Endothelial cell of umbilical vein (primary cell): ENCODE data around the gene UBE2D3. TPM values are rescaled to one million over a fixed set of nuclear protein-coding genes. Genes with fewer than 3 reads are reported as not detected.

Experiments
- BruUV-seq: library from RNA; stranded (reverse); fragments of 400-500 nt; replicated peaks from 2 replicates; lab custom pipeline; 2021; lab: Mats Ljungman, UMichigan
- CTCF ChIA-PET: fragments of 300-600, 350-600 bp; sonication (Branson Sonifier 250); formaldehyde crosslinking; loops from one replicate; lab custom pipeline; 2021; ENCODE audit warnings: antibody characterized with exemption, inconsistent platforms; lab: Charles Lee
- POLR2A ChIA-PET: fragments of 300-600, 350-600 bp; sonication (Branson Sonifier 250); formaldehyde crosslinking; loops from one replicate; lab custom pipeline; 2021; ENCODE audit warnings: antibody characterized with exemption, inconsistent platforms; lab: Charles Lee
- DNase-seq: peaks from one replicate; pipeline ENCODE4 v3.0.0-alpha.2; 2011; ENCODE audit warnings: low read depth, low spot score
- FAIRE-seq: peaks from 2 replicates; lab custom pipeline; 2011; peaks lifted over from hg19 to GRCh38; lab: Jason Lieb, UNC
- H2AFZ ChIP-seq: 2 replicates; pipeline ENCODE4 v1.6.0; 2012; ENCODE audit warnings: low read depth, low read length, control low read depth, inconsistent platforms
- H3K27ac ChIP-seq: 2 replicates; pipeline ENCODE4 v1.5.1; 2011; ENCODE audit warnings: low read depth, mild to moderate bottlenecking, control low read depth, low read length, moderate library complexity; ENCODE audit not compliant: insufficient read depth
- H3K27me3 ChIP-seq, 2 experiments: 2 replicates each; pipeline versions ENCODE4 v1.6.0 to v1.6.1; 2011; ENCODE audit warnings: low read length in 2 of 2, mixed read lengths in 1 of 2; ENCODE audit not compliant: control insufficient read depth in 2 of 2, insufficient read depth in 2 of 2
- H3K36me3 ChIP-seq, 2 experiments: 2 replicates in 1 of 2; 3 replicates in 1 of 2; pipeline ENCODE4 v1.5.1; 2011; ENCODE audit warnings: low read length in 2 of 2, mild to moderate bottlenecking in 1 of 2, moderate library complexity in 1 of 2; ENCODE audit not compliant: control insufficient read depth in 2 of 2, insufficient read depth in 2 of 2; ENCODE audit errors: extremely low read depth in 1 of 2
- H3K4me1 ChIP-seq: 3 replicates; pipeline ENCODE4 v1.5.1; 2011; ENCODE audit warnings: mild to moderate bottlenecking, low read length; ENCODE audit not compliant: control insufficient read depth, insufficient read depth; ENCODE audit errors: extremely low read depth
- H3K4me2 ChIP-seq: 2 replicates; pipeline ENCODE4 v1.6.1; 2011; ENCODE audit warnings: low read length, control low read depth, mixed read lengths; ENCODE audit not compliant: insufficient read depth
- H3K4me3 ChIP-seq, 3 experiments: fragments of 200-600 bp in 1 of 3; sonication (generic), shearing (Covaris generic) in 1 of 3; replicated peaks in 1 of 3; 2 replicates each; pipeline ENCODE4 v1.5.1; 2011 to 2016; ENCODE audit warnings: control low read depth in 3 of 3, low read length in 3 of 3, mild to moderate bottlenecking in 2 of 3, inconsistent platforms in 1 of 3, low read depth in 1 of 3, moderate library complexity in 1 of 3; ENCODE audit not compliant: insufficient read depth in 1 of 3
- H3K79me2 ChIP-seq: 2 replicates; pipeline ENCODE4 v1.6.0; 2012; ENCODE audit warnings: low read length, inconsistent platforms; ENCODE audit not compliant: control insufficient read depth, insufficient read depth
- H3K9ac ChIP-seq: replicated peaks from 2 replicates; pipeline ENCODE3; 2011; ENCODE audit warnings: low read length, control low read depth; ENCODE audit not compliant: insufficient read depth; ENCODE audit errors: extremely low read depth
- H3K9me1 ChIP-seq: replicated peaks from 3 replicates; pipeline ENCODE4 v1.6.0; 2011; ENCODE audit warnings: mild to moderate bottlenecking, low read length; ENCODE audit not compliant: control insufficient read depth, insufficient read depth; ENCODE audit errors: extremely low read depth
- H3K9me3 ChIP-seq: replicated peaks from 2 replicates; pipeline ENCODE4 v1.5.1; 2012; ENCODE audit warnings: low read length, inconsistent platforms; ENCODE audit not compliant: control insufficient read depth, insufficient read depth
- H4K20me1 ChIP-seq: replicated peaks from 2 replicates; pipeline ENCODE3; 2011; ENCODE audit warnings: mild to moderate bottlenecking, low read length; ENCODE audit not compliant: control insufficient read depth, insufficient read depth; ENCODE audit errors: extremely low read depth
- EZH2 ChIP-seq: IDR thresholded peaks from 2 replicates; pipeline ENCODE4 v1.6.1; 2012; ENCODE audit warnings: borderline replicate concordance, low read depth, mild to moderate bottlenecking, moderate library complexity, low read length, inconsistent platforms; ENCODE audit not compliant: severe bottlenecking
- FOS ChIP-seq: IDR thresholded peaks from 2 replicates; pipeline ENCODE4 v1.6.1; 2011; ENCODE audit warnings: mild to moderate bottlenecking, low read length, moderate library complexity, borderline replicate concordance; ENCODE audit not compliant: insufficient read depth
- GATA2 ChIP-seq: IDR thresholded peaks from 2 replicates; pipeline ENCODE4 v1.7.0; 2011; ENCODE audit warnings: low read depth, mild to moderate bottlenecking, moderate library complexity, mixed read lengths, low read length; ENCODE audit not compliant: insufficient read length, insufficient read depth
- JUN ChIP-seq: IDR thresholded peaks from 2 replicates; pipeline ENCODE4 v1.6.1; 2011; ENCODE audit warnings: borderline replicate concordance, low read depth; ENCODE audit not compliant: insufficient read length, insufficient read depth
- MYC ChIP-seq: IDR thresholded peaks from one replicate; pipeline ENCODE4 v1.6.1; 2011; ENCODE audit warnings: mild to moderate bottlenecking, low read depth, low read length
- POLR2A ChIP-seq: IDR thresholded peaks from 2 replicates; pipeline ENCODE4 v1.6.1; 2012; ENCODE audit warnings: low read depth, mild to moderate bottlenecking, control low read depth, low read length
- POLR2AphosphoS5 ChIP-seq: IDR thresholded peaks from 2 replicates; pipeline ENCODE4 v1.6.1; 2012; ENCODE audit warnings: low read depth, mild to moderate bottlenecking, control low read depth, low read length, moderate library complexity; ENCODE audit not compliant: insufficient read depth
- dilution Hi-C: fragments of 300-500 bp; cut with MboI; formaldehyde crosslinking; loops from one replicate; pipeline ENCODE4 v1.15.0; 2019; ENCODE audit warnings: low sequenced_read_pairs; ENCODE audit not compliant: extremely low pct_ligation_motif_present
- intact Hi-C: fragments of 100-400 bp; cut with micrococcal nuclease; formaldehyde crosslinking; loops from one replicate; pipeline ENCODE4 v1.10.0; 2022
- polyA plus RNA-seq, 4 experiments: library from polyadenylated mRNA; depleted of rRNA in 3 of 4; stranded (reverse) in 3 of 4; unstranded in 1 of 4; fragments of >200 nt; gene quantifications; 2 replicates each; pipeline versions ENCODE4 v1.2.1 to v1.2.3, GENCODE V29; 2011 to 2012; ENCODE audit warnings: missing spikeins in 1 of 4
- total RNA-seq: library from RNA; stranded (reverse); gene quantifications from 2 replicates; pipeline ENCODE4 v1.2.3, GENCODE V29; 2021
- TF ChIP-seq, protein P1 (sequence below): IDR thresholded peaks from 2 replicates; pipeline ENCODE4 v1.6.1; 2011; ENCODE audit not compliant: insufficient read depth, insufficient read length
- TF ChIP-seq, protein P2 (sequence below), 2 donors: IDR thresholded peaks; 1 replicate in 1 of 2; 2 replicates in 1 of 2; pipeline ENCODE4 v1.5.1; 2011; ENCODE audit warnings: low read length in 2 of 2, mild to moderate bottlenecking in 2 of 2, moderate library complexity in 2 of 2, control low read depth in 1 of 2, inconsistent platforms in 1 of 2, low read depth in 1 of 2; ENCODE audit not compliant: insufficient read depth in 1 of 2; ENCODE audit errors: extremely low read depth in 1 of 2

The UBE2D3 gene
- total and polyA plus RNA-seq, 2 donors (not counting 3 experiments of a cell fraction or from before 2014, with no cell fraction given): 279 to 399 TPM

DNA sequence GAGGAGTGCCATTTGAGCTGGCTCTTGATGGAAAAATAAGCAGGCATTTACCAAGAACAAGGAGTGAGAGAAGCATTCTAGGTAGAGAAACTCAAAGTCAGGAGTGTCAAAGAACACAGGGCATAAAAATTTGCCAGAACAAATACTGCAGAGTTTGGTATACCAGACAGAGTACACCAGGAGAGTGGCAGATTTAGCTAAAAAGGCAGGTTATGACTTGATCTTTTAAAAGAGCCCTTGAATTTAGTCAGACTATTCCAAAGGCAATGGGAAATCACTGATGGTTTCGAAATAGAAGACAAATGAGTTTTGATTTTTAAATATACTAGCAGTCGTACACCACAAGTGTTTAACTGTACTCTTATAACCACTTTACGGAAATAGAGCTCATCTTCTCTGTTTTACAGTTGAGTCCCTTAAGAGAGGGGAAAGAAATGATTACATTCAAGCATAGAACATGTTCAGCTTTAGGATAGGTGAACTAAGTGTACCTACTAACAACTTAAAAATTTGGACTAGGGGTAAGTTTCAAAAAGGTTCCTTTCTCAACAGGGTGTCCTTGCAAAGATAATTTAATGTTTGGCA is 10.2 kb downstream of the UBE2D3 start:
- Histone ChIP-seq H3K27me3 (no peaks in the 10 kb centered on the region), H3K36me3 (peaks cover 1 to 3% of the 10 kb centered on the region in 2 experiments), H3K79me2 (peaks cover 100% of the 10 kb centered on the region), H3K4me1 (peaks cover 45% of the 10 kb centered on the region), H3K9me3 (no peaks in the 10 kb centered on the region), H3K4me2 (no peak overlapping the region), H3K4me3 (no peak overlapping the region), H4K20me1 (peaks cover 45% of the 10 kb centered on the region), H2AFZ (no peak overlapping the region), H3K9ac (no peak overlapping the region), H3K27ac (no peak overlapping the region), H3K9me1 (no peaks in the 10 kb centered on the region)
- dilution Hi-C loops (no loop called here), intact Hi-C loops (no loop called here)
- CTCF ChIA-PET: interaction anchor here (1.0 to 4.0 kb wide), 4 partner anchors 9 to 196 kb away, joined by 3 to 12 read pairs (median 6); partner anchors contain the start of gene UBE2D3
- TF ChIP-seq EZH2: no peak
- no peak for TF ChIP-seq POLR2AphosphoS5
- TF ChIP-seq, protein P1, sequence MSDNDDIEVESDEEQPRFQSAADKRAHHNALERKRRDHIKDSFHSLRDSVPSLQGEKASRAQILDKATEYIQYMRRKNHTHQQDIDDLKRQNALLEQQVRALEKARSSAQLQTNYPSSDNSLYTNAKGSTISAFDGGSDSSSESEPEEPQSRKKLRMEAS: no peak
- TF ChIP-seq JUN: no peak
- no peak for TF ChIP-seq FOS
- no peak for TF ChIP-seq GATA2
- TF ChIP-seq POLR2A: no peak
- no peak for TF ChIP-seq MYC
- TF ChIP-seq, protein P2, sequence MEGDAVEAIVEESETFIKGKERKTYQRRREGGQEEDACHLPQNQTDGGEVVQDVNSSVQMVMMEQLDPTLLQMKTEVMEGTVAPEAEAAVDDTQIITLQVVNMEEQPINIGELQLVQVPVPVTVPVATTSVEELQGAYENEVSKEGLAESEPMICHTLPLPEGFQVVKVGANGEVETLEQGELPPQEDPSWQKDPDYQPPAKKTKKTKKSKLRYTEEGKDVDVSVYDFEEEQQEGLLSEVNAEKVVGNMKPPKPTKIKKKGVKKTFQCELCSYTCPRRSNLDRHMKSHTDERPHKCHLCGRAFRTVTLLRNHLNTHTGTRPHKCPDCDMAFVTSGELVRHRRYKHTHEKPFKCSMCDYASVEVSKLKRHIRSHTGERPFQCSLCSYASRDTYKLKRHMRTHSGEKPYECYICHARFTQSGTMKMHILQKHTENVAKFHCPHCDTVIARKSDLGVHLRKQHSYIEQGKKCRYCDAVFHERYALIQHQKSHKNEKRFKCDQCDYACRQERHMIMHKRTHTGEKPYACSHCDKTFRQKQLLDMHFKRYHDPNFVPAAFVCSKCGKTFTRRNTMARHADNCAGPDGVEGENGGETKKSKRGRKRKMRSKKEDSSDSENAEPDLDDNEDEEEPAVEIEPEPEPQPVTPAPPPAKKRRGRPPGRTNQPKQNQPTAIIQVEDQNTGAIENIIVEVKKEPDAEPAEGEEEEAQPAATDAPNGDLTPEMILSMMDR (IDR thresholded peaks at IDR 0.05; ENCODE audit: extremely low read depth in 1 of 2, insufficient read depth in 1 of 2, low read depth in 1 of 2, low read length in 2 of 2): no peak
- no peak for DNase-seq
- no TSS peak for BruUV-seq
- no peak for FAIRE-seq
- POLR2A ChIA-PET: interaction anchor here (1.1 to 3.4 kb wide), 2 partner anchors 10 kb away, joined by 5 to 16 read pairs; partner anchors contain the start of gene UBE2D3
